IPS-NIHi11 (cell line): ENCODE measurements around the gene CNPY1.
"Not testable (repeated sequence)": the region's sequence is repeated elsewhere in the genome, so short reads cannot be mapped to it uniquely, and the experiment has no call there.

Experiments
- DNase-seq: peaks from one replicate; pipeline ENCODE4 v3.0.0; 2012; ENCODE audit warnings: mixed read lengths, low spot score

The CNPY1 gene

DNA sequence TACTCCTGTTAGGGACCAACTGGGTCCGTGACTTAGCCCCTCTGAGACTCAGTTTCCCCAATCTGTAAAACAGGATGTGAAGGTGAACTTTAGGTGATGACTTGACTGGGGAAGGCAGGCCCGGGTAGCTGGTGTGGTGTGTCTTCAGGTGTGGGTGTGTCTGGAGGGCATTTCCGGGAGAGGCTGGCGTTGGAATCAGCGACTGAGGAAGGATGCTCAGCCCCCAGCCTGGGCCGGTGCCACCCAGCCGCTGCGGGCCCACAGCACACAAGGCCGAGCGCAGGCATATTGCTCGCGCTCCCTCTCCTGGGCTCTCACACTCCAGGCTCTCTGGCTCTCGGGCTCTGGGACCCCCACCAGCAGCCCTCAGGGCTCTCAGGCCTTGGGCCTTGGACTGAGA is 31.7 kb upstream of the CNPY1 start:
- no peak for DNase-seq

DNA sequence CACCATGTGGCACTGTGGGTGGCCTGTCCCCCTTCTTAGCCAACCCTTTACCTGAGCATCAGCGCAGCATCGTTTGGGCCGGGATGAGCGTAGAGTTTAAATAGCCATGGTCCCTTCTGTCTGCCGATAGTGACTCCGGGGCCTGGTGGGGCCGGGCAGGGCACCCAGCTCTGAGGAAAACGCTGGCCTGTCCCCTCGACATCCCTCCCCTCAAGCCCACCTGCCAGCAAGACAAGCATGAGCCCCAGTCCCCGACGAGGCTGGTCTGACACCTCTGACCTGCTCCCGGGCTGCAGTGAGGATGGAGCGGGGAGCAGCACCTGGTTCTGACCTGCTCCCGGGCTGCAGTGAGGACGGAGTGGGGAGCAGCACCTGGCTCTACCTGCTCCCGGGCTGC is 31.1 kb upstream of the CNPY1 start:
- no peak for DNase-seq

DNA sequence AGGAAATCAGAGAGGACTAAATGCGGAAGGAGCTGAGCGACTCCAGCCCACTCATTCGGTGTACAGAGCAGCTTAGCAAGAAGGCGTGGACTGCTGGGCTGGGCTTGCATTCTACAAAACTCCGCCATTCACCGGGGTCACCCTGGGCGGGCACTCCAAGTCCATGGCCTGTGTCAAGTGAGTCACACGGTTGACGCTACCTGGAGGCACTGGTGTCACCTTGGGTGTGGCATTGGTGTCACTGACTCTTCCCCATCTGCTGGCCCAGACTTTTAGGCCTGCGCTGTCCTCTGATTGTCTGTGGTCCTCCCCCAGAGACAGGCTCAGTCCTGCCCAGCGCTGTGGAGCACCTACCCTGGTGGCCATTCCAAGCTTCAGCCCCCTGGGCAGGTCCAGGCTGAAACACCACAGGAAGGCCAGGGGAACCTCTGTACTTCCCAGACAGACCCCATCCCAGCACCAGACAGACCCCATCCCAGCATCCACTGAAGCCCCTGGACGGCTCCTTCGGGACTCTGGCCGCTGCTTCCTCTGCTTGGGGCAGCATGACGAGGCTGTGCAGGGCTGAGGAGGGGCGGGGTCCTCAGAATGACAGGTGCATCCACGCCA is 30.6 kb upstream of the CNPY1 start:
- DNase-seq: no peak

DNA sequence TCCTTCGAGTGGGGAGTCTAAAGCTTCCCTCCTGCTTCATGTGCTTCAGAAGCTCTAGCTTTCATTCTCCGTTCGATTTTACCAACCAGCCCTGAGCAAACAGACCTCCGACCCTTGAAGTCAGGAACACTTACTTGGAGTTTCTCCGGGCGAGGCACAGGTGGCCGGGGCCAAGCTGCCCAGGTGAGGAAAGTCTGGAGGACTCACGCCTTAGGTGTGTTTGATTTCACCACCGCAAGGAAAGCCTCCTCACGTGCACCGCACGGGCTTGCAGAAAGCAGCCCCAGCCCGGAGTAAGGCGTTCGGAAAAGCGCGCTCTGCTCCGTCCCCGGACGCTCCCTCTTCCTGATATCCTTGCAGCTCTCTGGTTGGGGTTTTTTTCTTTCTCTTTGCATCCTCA is 30.1 kb upstream of the CNPY1 start:
- DNase-seq: no peak

DNA sequence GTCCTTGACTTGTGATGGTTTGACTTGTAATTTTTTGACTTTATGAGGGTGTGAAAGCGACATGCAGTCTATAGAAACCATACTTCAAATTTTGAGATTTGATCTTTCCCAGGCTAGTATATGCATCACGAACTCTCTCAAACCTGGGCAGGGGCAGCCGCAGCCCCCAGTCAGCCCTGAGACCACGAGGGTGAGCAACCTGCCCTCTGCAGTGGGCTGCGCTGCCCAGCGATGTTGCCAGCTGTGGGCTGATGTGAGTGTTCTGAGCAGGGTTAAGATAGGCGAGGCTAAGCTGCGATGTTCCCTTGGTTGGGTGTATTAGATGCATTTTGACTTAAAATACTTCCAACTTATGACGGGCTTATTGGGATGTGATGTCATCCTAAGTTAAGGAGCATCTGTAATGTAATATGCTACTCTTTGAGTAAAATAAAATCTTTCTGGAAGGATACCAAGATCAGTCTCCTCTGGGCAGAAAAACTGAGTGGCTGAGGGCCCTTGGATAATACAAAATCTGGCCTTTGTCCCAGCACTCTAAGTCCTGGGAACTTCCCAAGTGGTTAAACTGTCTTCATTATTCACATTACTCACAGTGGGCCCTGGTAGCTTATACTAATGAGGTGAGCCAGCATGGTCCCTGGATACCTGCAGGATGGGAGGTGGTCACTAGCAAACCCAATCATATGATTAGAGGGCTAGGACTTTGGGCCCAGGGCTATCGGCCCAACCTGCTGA is 28.4 kb upstream of the CNPY1 start:
- DNase-seq: no peak

DNA sequence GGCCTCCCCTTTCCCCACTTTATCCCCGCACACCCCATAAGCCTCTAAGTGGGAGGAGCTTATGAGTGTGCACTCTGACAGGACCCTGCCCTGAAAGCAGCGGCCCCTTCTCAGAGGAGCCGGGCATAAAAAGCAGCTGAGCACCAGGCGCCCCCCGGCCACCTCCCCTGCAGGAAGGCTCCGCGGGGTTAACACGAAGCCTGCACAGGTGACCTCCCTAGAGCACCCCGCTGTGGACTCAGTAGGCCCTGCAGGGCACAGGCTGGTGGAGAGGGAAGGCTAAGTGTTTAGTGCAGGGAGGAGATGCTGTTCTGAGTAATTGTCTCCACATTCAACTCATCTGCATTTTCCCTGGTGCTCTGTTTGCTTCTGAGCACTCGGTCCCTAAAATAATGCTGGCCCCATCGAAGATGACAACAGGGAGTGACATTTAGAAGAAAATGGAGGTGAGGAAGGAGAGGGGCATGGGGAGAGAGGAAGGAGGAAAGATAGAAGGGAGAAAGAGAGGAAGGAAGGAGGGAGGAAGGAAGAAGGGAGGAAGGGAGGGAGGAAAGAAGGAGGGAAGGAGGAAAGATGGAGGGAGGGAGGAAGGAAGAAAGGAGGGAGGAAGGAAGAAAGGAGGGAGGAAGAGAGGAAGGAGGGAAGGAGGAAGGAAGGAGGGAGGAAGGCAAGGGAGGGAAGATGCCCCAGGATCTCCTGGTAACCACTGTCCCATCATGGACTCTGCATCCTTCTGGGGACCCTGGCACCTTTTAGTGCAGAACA is 25.4 kb upstream of the CNPY1 start:
- DNase-seq: no peak

DNA sequence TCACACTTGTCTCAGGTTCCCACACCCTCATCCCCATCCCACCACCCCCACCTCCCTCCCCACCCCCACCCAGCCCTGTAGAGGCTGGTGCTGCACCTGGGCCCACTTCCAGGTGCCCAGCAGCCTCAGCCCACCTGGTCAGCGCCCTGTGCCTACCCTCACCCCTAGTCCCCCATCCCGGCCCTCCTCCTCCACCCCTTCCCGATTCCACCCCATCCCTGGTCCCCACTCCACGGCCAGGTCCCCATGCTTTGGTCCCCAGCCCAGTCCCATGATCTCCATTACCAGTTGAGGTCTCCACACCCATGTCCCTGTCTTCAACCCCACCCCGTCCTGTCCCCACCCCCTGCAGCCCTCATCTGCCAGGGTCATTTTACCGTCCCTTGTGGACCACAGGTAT is 24.6 kb upstream of the CNPY1 start:
- no peak for DNase-seq

DNA sequence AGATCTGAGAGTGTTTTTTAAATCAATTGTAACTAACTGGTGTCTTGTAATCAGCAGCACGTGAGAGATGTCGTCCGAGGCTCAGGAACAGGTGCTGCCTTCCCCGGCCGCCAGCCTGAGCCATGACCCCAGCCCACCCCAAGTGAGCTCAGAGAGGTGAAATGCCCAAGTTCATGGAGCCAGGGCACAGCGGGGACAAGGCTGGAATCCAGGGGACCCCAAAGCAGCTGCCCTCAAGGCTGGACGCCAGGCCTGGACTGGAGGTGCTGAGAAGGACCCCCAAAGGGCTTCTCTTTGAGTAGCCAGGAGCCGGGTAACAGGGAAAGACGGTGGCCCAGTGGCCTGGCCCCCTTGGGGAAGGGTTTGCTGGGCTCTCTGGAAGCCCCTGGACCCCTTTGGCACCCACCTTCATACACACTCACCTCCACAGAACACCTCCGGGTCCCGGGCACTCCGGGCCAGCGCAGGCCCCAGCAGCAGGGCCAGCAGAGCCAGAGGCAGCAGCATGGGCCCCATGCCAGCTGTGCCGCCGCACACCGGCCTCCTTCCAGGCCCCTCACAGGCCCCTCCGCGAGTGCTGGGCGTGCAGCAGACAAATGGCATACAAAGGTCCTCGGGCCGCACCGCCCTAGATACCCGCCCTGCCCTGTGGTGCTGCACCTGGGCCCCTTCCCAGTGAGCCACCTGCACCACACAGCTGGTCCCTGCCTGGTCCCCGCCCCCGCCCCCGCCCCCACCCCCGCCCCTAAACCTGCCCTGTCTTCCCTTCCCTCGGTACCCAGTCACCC is 24.0 kb upstream of the CNPY1 start:
- no peak for DNase-seq

DNA sequence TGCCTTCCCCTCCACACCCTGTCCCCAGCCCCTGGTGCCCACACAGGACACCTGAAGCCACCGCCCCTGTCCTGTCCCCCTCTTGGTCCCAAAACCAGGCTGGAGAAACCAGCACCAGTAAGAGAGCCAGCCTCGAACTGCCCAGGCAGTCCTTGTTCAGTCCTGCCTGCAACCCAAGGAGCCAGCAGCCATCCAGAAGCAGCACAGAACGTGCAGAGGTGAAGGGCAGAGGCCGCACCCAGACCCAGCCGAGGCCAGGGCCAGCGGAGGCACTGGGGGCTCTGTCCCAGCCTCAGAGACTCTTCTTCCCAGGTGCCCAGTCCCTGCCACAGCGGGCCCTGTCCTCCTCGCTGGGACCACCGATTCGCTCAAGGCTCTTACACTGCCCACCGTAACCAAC is 23.3 kb upstream of the CNPY1 start:
- DNase-seq: no peak

DNA sequence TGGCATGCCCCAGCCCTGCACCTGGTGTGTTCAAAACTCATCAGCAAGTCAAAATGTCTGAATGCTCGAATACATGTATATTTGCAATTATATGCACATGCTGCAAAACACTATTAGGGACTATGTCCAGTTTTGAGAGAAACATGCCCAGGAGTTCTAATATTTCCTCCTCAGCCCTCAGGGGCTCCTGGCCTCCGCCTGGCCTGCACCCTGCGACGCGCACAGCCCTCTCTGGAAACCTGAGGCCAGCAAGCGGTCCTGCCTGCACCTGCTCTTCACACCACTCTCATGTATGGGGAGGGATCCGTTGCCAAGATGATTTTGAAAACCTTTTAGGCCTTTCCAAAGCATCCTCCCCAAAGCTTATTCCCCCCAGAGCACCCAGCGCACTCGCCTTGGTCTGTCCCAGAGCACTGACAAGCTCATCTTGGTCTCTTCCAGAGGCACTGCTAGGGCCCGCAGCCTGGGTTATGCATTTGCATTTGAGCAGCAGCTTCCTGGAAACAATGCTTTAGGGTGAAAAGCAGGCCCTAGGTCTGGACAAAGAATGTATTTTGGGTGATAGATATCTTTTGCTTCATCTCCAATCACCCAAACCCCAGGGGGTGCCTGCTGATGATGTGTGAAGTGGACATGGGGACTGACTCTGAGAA is 22.6 kb upstream of the CNPY1 start:
- DNase-seq: no peak

DNA sequence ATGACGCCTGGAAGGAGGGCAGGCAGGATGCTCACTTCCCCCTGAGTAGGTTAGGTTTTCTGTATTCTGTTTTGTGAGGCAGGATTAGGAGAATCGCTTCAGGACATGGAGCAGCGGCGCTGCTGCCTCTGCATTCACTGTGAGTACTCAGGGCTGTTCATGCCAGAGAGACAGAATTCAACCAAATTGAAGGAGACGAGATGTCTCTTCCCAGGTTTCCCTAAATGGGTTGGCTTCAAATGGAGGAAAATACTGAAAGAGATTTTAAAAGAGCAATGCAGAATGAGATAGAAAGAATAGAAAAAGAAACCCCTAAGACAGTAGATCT is 21.9 kb upstream of the CNPY1 start:
- no peak for DNase-seq

DNA sequence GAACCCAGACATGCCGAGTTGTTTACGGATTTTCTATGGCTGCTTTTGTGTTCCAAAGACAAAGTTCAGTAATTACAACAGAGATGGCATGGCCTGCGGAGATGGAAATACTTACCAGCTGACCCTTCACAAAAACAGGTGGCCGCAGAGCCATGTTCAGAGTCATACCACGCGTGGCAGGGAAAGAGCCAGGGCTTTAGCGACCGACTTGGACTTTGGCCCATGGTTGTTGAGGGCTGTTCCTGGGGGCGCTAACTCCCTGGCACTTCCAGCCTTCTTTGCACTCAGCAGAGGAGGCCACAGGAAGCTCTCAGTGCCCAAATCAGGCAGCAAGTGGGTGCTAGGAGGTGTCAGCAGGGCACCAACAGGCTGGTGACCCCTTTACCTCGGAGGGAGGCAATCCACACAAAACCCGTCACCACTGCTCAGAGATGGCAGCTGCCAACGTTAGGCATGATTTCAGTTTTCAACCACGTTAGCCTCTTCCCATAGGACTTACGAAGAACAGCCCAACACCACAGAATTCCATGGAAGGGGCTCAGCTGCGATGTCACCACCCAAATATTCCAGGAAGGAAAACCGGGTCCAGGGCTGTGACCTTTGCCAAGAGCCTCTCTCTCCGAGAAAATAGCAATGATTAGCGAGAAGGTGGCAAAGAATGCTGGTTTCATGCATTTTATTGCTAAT is 21.4 kb upstream of the CNPY1 start:
- DNase-seq: no peak

DNA sequence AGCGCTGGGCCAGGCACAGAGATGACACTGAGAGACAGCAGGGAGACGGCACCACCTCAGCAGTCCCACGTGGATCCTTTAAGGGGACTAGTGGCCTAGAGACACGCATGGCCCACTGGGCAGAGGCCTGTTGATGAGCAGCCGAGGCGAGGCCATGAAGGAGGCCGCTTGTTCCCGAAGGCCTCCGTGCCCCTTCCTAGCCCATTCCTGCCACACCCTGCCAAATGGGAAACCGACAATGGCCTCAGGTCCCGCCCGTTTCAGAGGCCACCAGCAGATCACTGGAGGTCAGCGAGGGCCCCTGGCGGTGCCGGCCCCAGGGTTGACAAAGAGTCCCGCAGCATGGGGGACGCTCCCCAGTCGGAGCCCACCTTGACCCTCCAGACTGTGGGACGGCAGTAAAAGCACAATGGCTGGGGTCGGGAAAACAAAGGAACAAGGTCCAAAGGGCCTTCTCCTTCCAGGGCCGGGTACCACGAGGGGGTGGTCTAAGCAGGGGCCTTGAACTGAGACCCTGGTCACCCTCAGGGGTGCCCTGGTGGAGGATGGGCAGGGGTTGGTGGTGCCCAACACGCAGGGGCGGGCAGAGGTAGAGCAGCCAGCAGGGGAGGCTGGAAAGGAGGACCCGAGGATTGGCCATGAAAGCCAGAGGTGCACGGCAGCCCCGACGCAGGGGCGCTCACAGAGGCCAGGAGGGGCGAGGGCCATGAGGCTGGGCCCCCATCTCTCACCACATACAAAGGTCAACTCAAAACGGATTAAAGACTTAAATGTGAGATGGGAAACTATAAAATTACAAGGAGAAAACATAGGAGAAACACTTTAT is 19.9 kb upstream of the CNPY1 start:
- no peak for DNase-seq

DNA sequence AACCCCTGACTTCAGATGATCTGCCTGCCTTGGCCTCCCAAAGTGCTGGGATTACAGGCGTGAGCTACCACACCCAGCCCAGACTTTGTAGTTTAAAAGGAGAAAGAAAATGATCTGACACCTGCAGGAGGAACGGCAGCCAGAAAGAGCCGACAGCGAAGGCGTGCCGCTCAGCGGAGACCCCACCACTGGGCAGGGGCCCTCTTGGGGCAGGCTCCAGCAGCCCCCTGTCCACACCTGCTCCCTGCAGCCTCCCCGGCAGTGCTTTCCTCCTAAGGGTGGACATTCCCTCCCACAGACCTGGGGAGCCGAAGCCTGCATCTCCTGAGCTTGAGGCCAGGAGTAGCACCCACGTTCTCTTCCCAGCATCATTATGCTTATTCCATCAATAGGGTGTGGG is 19.2 kb upstream of the CNPY1 start:
- no peak for DNase-seq

DNA sequence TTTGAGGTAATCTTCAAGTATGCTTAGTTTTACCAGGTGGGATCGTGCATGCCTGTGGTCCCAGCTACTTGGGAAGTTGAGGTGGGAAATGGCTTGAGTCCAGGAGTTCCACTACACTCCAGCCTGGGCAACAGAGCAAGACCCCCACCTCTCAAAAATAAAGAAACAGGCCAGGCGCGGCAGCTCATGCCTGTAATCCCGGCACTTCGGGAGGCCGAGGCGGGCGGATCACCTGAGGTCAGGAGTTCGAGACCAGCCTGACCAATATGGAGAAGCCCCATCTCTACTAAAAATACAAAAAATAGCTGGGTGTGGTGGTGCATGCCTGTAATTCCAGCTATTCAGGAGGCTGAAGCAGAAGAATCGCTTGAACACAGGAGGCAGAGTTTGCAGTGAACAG is 16.6 kb upstream of the CNPY1 start:
- DNase-seq: not testable (repeated sequence)

DNA sequence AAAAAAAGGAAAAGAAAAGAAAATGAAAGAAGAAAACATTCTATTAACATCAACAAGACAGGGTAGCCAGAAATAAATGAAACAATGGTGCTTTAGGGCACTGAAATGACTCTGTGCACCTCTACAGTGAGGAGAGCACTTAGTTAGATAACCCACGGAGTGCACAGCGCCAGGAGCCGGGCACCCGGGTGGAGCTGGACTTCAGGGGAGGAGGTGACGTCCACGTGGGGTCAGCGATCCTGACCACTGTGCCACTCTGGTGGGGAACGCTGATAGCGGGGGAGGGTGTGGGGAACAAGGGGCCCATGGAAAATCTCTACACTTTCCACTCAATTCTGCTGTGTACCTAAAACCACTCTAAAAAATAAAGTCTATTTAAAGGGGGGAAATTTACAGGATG is 15.7 kb upstream of the CNPY1 start:
- no peak for DNase-seq

DNA sequence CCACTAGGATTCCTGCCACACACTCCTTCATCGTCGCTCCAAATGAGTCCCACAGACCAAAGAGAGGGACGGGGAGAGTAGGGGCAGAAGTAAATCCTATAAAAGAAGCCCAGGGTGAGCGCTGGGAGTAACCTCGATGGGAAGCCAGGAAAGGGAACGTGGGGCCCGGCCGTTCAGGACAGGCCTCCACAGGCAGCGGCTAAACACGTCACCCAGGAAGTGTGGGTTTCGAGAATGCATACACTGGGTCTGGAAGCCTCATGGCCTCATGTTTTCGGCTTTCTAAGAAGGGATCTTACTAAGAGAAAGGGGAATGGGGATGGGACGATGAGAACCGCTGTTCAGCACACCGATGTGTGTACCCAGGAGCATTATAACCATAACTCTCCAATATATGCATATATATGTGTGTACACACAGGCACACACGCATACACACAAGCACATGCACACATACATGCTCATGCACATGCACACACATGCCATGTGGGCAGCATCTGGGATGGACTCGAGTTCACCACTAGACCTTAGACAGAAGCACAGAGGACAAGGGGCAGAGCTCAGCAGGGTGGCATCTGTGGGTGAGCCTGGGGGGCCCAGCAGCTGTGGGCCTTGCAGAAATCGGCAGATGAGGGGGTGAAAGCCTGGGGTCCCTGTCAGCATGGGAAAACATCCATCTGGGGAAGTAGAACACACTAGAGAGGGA is 14.8 kb upstream of the CNPY1 start:
- DNase-seq: no peak

DNA sequence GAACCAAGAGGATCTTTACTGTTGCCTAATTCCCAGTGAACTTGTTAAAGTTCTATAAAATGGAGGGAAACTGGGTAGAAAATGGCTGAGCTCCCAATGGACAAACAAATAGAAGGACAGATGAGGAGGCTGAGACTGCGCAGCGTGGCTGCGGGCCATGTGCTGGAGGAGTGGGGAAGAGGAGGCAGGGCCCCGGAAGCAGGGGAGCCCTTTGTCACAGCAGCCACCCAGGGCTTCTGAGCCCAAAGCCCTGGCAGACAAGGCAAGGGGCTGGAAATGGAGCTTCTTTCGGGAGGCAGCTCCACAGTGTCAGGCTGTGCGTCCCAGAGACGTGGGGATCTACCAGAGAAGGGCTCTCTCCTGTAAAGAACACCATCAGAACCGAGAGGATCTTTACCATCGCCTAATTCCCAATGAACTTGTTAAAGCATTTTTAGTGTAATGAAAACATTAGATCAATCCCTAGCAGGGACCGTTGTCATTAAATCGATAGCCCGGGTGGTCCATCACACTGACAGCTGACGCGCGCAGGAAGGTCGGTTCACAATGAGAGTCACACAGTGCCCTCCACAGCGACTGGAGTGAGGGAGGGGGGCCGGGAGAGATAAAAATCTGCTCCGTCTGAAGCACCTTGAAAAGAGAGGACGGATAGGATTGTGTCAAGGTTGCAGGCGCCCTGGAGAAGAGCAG is 14.0 kb upstream of the CNPY1 start:
- DNase-seq: no peak

DNA sequence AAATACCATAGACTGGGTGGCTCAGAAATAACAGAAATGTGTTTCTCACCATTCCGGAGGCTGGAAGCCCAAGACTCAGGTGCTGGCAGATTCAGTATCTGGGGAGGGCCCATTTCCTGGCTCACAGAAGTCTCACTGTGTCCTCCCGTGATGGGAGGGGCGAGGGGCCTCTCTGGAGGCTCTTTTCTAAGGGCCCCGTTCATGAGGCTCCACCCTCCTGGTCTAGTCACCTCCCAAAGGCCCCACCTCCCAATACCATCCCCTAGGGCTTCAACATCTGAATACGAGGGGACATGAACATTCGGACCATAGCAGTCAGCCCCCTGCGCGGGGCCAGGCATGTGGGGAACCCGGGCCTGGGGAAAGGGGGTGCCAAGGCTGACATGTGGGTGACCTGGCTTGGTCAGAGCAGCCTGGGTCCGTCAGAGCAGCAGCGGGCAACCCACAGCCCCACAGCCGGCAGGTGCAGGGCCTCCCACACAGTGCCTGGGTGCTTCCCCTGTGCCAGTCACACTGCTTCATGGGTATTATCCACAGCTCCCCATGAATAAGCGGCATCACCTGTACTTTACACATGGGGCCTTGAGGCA is 13.3 kb upstream of the CNPY1 start:
- no peak for DNase-seq
